ENCODE results near the gene JPH3. TPM values are rescaled to one million over a fixed set of nuclear protein-coding genes. Genes with fewer than 3 reads are reported as not detected.
"Not testable (repeated sequence)": the region's sequence is repeated elsewhere in the genome, so short reads cannot be mapped to it uniquely, and the experiment has no call there.

The JPH3 gene
- total and polyA plus RNA-seq, 12 donors, result 0.06 to 0.79 (median 0.10) TPM; not detected in 6

- 95% methylated on average over 19 of the region's 19 CpGs for WGBS, 2 donors
- intact Hi-C loops (cut with DNase I), result no loop called here
- DNase-seq (no peak), ATAC-seq (no peak)
- no peaks in the 10 kb centered on the region for H3K9me3 ChIP-seq
- H3K27me3 ChIP-seq, result no peaks in the 10 kb centered on the region
- H3K4me3 ChIP-seq, result no peak overlapping the region
- H3K4me1 ChIP-seq, result peaks cover 0 to 12% (median 0%) of the 10 kb centered on the region in 9 donors
- H3K27ac ChIP-seq, result peak overlapping the region in 1 of 10 donors; percentile 3
- no peak for TF ChIP-seq CTCF (IDR thresholded peaks at IDR 0.05)
- peaks cover 0 to 86% (median 22%) of the 10 kb centered on the region in 9 donors for H3K36me3 ChIP-seq
Observed at GRCh38 chr16:87713451-87714229, 111.3 kb downstream of the JPH3 start.

GRCh38 chr16:87715231-87715630, 112.9 kb downstream of the JPH3 start:
- H3K4me1 ChIP-seq, result peaks cover 0 to 12% (median 0%) of the 10 kb centered on the region in 9 donors
- H3K4me3 ChIP-seq, result no peak overlapping the region
- intact Hi-C loops (cut with DNase I), result no loop called here
- no peaks in the 10 kb centered on the region for H3K27me3 ChIP-seq
- DNase-seq (no peak), ATAC-seq (no peak)
- no peak overlapping the region for H3K27ac ChIP-seq
- H3K36me3 ChIP-seq, result peaks cover 0 to 78% (median 14%) of the 10 kb centered on the region in 9 donors
- 96 to 97% methylated on average over 16 of the region's 16 CpGs for WGBS, 2 donors
- no peaks in the 10 kb centered on the region for H3K9me3 ChIP-seq
- TF ChIP-seq CTCF (IDR thresholded peaks at IDR 0.05), result no peak

GRCh38 chr16:87715658-87716057, 113.3 kb downstream of the JPH3 start:
- no peak for TF ChIP-seq CTCF (IDR thresholded peaks at IDR 0.05)
- Histone ChIP-seq H3K27ac (no peak overlapping the region), H3K27me3 (no peaks in the 10 kb centered on the region), H3K9me3 (no peaks in the 10 kb centered on the region), H3K4me1 (peaks cover 0 to 12% (median 0%) of the 10 kb centered on the region in 9 donors), H3K4me3 (no peak overlapping the region), H3K36me3 (peaks cover 0 to 78% (median 14%) of the 10 kb centered on the region in 9 donors)
- intact Hi-C loops (cut with DNase I), result no loop called here
- WGBS, 2 donors, result 95 to 96% methylated on average over 12 of the region's 12 CpGs
- DNase-seq, result no peak
- no peak for ATAC-seq

- 94 to 97% methylated on average over 27 to 28 of the region's 28 CpGs for WGBS, 2 donors
- ATAC-seq; intact Hi-C loops (cut with DNase I); DNase-seq; H3K27ac ChIP-seq; H3K27me3 ChIP-seq; H3K9me3 ChIP-seq; H3K4me3 ChIP-seq: not testable (repeated sequence)
- peaks cover 0 to 12% (median 10%) of the 10 kb centered on the region in 9 donors for H3K4me1 ChIP-seq
- peaks cover 0 to 74% (median 4%) of the 10 kb centered on the region in 9 donors for H3K36me3 ChIP-seq
Observed at GRCh38 chr16:87718831-87719230, 116.5 kb downstream of the JPH3 start.

GRCh38 chr16:87720446-87720845, 118.1 kb downstream of the JPH3 start:
- Histone ChIP-seq H3K27me3 (no peaks in the 10 kb centered on the region), H3K9me3 (no peaks in the 10 kb centered on the region), H3K4me1 (peaks cover 0 to 12% (median 9%) of the 10 kb centered on the region in 9 donors), H3K36me3 (peaks cover 0 to 60% (median 0%) of the 10 kb centered on the region in 9 donors), H3K27ac (no peak overlapping the region), H3K4me3 (no peak overlapping the region)
- DNase-seq, result no peak
- TF ChIP-seq CTCF (IDR thresholded peaks at IDR 0.05), result no peak
- no peak for ATAC-seq
- intact Hi-C loops (cut with DNase I), result no loop called here
- 95 to 97% methylated on average over 24 of the region's 24 CpGs for WGBS, 2 donors

Measured in heart right ventricle (tissue), 16 donors.